Stimulated activated CD4-positive, alpha-beta T cell treated with anti-CD3 and anti-CD28 coated beads, Interleukin-15, amount 100 ng/mL, for 48 hours (primary cell): ENCODE results near the gene NKD1.

Source experiments
- DNase-seq, 2 donors: peaks; one replicate each; pipeline ENCODE4 v3.0.0-alpha.2; 2020; ENCODE audit warnings: low read depth in 2 of 2

NKD1 gene

GRCh38 chr16:50558913-50559312 lies 10.7 kb downstream of the NKD1 start:
- DNase-seq, result no peak

- DNase-seq, result no peak
Observed at GRCh38 chr16:50559342-50559741, 11.1 kb downstream of the NKD1 start.

GRCh38 chr16:50559804-50560514 lies 11.8 kb downstream of the NKD1 start:
- DNase-seq, result no peak

GRCh38 chr16:50560903-50561863 lies 13.0 kb downstream of the NKD1 start:
- DNase-seq, result no peak

DNA sequence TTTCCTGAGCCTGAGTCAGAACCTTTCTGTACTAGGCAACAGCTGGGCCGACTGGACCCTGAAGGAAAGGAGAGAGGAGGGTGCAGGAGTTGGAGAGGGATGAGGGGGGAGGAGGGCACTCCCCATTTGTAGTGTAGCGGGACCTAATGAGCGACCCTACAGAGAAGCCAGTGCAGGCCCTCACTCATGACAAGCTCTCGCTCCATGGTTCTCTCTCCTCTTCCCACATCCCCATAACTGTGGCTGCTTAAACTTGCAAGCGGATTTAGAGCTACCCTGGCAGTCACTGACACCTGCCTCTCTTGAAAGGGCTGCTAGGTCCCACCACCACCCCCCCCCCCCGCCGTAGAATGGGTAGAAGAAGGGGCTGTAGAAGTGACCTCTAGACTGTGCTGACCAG lies 14.5 kb downstream of the NKD1 start:
- DNase-seq, result no peak

GRCh38 chr16:50563989-50564388 lies 15.8 kb downstream of the NKD1 start:
- DNase-seq, result no peak

GRCh38 chr16:50565428-50565827 lies 17.2 kb downstream of the NKD1 start:
- no peak for DNase-seq

- no peak for DNase-seq
Observed at GRCh38 chr16:50566014-50566962, 18.1 kb downstream of the NKD1 start.

GRCh38 chr16:50567651-50568050 lies 19.5 kb downstream of the NKD1 start:
- DNase-seq, result no peak

- no peak for DNase-seq
Observed at GRCh38 chr16:50568187-50568815, 20.1 kb downstream of the NKD1 start.

- no peak for DNase-seq
Observed at GRCh38 chr16:50570354-50570753, 22.2 kb downstream of the NKD1 start.

DNA sequence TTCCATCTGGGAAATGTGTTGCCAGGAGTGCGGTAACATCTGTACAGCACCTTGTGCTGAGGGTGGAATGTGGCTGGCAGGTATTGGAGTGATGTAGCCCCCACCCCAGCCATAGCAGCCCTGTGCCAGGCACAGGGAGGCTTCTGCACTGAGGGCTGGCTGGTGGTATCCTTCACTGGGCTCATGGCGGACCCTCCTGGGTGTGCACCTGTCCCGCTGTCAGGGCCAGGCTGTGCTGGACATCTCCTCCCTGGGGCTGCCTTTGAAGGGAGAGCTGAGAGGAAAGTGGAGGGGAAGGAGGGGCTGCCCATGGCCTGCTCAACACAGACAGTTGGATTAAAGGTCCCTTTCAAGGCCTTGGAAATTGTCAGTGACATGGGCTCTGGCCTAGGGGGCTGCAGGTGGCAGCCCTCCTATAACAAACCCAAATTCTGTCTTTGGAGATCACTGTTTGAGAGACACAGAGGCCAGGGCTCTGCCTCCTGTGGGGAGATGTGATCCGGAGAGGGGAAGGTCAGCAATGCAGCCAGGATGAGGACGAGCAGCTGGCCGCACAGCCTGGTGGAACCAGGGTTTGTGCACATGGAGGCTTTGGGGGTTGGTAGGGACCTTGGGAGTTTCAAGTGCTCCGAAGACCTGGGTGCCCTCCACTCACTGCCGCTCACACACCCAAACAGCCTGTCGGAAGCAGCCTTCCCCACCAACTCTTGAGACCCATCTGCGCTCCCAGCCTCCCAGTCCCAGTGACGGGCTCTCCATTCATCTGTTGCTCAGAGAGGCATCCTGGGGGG lies 22.8 kb downstream of the NKD1 start:
- DNase-seq, result no peak

DNA sequence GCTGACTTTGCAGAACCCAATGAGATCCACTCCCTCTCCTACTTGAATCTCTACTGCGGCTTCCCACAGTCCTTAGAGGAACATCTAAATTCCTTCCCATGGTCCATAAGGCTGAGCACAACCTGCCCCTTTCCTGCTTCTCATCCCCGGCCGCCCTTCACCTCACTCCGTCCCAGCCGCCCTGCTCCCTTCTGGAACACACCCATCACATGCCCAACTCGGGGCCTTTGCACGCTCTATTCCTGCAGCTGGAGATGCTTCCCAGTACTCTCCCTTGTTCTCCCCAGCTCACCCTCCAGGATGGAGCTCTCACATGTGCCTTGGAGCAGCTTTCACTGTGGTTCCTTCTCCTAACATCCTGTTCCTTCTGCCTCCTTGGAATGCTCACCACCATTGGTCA lies 23.6 kb downstream of the NKD1 start:
- no peak for DNase-seq

DNA sequence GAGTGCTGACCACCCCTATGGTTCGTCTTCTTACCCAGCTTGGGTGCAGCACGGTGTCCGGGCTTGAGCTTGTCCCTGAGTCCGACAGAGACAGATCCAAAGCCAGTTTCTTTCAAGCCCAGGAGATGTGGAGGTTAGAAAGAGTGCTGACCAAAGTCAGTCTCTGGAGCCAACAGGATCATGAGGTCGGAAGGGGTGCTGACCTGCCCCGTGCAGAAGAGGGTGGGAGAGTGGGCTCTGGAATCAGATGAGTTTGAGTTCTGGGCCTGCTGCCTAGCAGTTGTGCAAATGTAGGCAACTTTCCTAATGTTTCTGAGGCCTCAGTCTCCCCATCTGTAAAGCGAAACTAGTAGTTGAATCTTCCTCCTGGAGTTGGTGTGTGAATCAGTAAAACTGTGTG lies 24.5 kb downstream of the NKD1 start:
- DNase-seq, result no peak

- DNase-seq, result no peak
Observed at GRCh38 chr16:50573279-50573678, 25.1 kb downstream of the NKD1 start.

- DNase-seq, result no peak
Observed at GRCh38 chr16:50573947-50574744, 25.9 kb downstream of the NKD1 start.

DNA sequence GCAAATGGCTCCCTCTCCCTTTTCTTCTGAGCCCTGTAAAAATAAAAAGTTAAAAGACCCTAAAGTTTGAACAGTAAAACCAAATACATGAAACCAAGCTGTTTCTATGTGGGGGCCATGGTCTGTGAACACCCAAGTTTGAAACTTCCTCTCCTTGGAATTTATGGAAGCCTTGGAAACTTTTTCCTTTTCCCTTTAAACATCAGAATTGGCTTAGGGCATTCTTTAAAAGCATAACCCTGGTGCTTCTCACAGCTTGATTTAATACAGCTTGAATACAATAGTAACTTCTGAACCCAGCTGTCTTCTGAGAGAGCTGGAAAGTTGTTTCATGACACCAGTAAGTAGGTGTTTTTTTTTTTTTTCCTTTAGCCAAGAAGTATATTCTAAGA lies 26.5 kb downstream of the NKD1 start:
- no peak for DNase-seq

- no peak for DNase-seq
Observed at GRCh38 chr16:50575743-50576142, 27.5 kb downstream of the NKD1 start.

GRCh38 chr16:50576403-50577113 lies 28.4 kb downstream of the NKD1 start:
- no peak for DNase-seq
